ENCODE data around the gene BNIP1.
"Not testable (repeated sequence)": the region's sequence is repeated elsewhere in the genome, so short reads cannot be mapped to it uniquely, and the experiment has no call there.

The BNIP1 gene, protein sequence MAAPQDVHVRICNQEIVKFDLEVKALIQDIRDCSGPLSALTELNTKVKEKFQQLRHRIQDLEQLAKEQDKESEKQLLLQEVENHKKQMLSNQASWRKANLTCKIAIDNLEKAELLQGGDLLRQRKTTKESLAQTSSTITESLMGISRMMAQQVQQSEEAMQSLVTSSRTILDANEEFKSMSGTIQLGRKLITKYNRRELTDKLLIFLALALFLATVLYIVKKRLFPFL

DNA sequence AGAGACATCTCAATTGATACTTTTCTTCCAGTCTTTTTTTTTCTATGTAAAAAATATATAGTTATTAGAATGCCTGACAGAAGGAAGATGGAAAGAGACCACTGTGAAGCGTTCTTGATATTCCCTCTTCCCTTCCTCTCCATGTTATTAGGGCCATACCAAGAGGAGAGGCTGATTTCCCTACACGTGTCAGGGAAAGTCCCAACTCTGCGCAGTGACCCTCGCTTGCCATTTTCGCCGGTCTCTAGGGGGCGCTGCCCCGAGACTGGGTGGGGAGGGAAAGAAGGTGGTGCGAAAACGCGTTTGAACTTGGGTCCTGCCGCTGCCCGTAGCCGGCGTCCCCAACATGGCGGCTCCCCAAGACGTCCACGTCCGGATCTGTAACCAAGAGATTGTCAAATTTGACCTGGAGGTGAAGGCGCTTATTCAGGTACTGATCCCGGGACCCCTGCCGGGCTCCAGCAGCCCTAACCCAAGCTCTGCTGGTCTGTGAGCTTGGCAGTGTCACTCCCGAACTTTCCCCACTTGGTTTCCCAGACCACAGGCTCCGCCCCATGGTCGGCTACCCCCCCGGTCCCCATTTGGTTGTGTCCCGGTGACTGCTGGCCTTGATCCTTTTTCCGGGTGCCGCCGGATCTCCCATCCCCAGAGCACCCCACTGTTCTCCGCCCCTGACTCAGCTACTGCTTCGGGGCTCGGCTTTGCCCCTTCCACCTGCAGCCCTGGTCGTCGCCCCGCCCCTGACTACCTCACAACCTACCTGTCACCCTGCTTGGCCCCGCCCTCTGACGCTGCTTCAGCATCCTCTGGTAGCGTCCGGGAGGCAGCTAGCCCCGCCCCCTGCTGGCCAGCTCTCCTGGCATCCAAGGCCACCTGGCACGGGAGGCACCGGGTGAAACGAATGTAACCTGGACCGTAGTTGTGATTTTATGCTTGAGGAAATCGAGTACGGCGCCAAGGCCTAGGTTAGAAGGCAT, at the start of gene BNIP1:
TSS of gene BNIP1 (plus strand) at position 332 of the 977 bp plus-strand sequence. CDS start at position 347, 15 bp downstream.
- DNase-seq: peak; percentile 96

DNA sequence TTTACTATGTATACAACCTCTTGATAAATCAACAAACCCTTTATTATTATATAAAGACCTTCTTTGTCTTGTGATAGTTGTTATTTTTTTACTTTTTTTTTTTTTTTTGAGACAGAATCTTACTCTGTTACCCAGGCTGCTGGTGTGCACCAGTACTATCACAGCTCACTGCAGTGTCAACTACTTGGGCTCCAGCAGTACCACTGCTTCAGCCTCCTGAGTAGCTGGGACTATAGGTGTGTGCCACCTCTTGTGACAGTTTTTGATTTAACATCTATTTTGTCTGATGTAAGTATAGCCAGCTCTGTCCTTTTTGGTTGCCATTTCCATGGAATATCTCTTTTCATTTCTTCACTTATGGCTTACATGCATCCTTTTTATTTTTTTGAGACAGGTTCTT, 45.5 kb upstream of the BNIP1 start:
- DNase-seq: no peak

DNA sequence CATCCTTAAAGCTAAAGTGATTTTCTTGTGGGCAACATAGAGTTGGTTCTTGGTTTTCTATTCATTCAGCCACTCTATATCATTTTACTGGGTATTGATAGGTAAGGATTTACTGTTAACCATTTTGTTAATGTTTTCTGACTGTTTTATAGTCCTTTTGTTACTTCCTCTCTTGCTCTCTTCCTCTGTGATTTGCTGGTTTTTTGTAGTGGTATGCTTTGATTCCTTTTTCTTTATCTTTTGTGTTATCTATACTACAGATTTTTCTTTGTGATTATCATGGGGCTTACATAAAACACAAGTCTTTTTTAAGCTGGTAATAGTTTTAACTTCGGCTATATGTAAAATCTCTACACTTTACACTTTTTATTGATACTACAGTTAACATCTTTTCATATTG, 44.9 kb upstream of the BNIP1 start:
- DNase-seq: no peak

DNA sequence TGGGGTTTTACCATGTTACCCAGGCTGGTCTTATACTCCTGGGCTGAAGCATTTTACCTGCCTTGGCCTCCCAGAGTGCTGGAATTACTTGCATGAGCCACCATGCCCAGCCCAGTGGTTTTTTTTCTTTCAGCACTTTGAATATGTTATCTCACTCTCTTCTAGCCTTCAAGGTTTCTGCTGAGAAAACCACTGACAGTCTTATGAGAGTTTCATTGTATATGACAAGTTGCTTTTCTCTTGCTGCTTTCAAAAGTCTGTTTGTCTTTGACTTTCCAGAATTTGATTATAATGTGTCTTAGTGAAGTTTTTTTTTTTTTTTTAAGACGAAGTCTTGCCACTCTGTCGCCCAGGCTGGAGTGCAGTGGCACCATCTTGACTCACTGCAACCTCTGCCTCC, 43.1 kb upstream of the BNIP1 start:
- no peak for DNase-seq

DNA sequence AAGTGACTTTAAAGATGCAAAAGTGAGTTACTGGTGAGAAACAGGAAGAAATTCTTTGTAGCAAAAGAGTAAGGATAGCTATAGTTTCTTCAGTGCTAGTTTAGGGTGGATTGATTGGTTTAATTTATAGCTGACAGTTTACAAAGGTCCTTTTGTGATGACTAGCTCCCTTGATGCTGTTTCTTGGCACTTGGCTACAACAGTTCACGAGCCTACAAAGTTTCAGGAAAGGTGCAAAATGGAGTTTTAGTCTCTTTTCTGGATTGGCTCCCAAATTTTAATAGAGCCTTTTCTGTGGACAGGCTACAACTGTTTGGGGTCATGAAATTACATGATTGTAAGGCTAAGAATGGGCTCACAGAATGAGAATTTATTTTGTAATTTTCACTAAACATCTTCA, 40.9 kb upstream of the BNIP1 start:
- DNase-seq: no peak

DNA sequence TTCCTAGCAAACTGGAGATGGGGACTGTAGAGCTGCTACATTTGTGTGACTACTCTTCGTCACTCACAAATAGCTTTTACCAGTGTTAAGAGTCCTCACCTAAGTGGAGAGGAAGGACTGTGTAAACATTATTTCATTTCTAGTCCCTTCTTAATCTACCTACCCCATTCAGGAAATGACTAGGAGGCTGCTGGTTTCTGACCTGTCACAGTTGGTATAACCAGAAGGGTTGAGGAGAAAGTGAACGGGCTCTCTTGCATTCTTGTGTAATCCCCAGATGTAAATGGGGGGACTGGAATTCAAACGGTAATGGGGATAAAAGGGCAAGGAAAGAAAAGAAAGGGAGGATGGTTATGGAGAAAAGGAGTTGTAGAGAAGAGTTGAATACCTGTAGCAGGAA, 35.4 kb upstream of the BNIP1 start:
- DNase-seq: no peak

DNA sequence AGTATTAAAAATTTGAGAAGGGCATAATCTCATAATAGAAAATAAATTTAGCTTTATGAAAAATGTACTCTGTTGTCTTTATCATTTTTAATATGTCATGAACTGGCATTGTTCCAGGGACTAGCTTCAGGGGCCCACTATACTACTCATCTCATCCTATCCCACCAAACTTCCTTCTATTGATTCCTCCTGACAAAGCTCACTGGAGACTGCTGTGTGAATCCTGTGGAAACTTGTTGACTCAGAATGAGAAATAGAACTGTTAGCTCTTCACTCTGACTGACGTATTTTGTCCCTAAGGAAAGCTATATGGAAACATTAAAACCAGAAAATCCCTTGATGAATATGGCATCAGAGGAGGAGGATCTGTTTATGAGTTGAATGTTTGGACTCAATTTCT, 29.8 kb upstream of the BNIP1 start:
- DNase-seq: no peak

DNA sequence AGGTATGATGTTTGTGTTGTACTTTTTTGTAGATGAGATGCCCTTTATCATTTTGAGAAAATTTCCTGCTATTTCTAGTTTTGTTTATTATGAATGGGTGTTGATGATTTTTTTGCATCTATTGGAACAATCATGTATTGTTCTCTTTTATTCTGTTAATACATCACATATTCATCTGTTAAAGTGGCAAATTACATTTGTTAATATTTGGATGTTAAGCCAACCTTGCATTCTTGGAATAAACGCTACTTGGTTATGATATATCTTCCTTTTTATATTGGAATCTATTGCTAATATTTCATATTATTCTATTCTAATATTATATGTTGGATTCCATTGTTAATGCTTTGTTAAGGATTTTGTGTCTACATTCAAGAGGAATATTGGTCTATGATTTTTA, 24.6 kb upstream of the BNIP1 start:
- DNase-seq: no peak

DNA sequence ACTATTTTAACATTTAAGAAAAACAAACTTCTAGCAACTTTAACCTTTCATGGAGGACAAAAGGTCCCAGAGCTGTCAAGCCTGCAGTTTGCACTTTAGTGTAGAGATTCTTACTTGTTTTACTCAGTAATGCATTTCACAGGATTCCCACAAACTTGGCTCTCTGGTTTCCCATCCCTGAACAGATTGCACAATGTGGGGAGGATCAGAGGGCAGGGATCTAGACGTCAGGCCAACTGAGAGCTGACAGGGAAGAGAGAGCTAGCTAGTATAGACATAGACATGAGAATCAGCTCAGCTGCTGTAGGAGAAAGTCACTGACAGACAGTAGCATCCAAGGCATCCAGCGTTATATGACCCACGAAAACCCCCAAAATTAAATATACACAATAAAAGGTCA, 20.9 kb upstream of the BNIP1 start:
- DNase-seq: no peak

DNA sequence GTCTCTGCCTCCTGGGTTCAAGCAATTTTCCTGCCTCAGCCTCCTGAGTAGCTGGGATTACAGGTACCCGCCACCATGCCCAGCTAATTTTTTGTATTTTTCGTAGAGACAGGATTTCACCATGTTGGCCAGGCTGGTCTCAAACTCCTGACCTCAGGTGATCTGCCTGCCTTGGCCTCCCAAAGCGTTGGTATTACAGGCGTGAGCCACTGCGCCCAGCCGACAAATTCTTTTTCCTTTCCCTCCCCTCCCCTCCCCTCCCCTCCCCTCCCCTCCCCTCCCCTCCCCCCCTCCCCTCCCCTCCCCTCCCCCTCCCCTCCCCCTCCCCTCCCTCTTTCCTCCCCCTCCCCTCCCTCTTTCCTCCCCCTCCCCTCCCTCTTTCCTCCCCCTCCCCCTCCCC, 12.2 kb upstream of the BNIP1 start:
- not testable (repeated sequence) for DNase-seq

DNA sequence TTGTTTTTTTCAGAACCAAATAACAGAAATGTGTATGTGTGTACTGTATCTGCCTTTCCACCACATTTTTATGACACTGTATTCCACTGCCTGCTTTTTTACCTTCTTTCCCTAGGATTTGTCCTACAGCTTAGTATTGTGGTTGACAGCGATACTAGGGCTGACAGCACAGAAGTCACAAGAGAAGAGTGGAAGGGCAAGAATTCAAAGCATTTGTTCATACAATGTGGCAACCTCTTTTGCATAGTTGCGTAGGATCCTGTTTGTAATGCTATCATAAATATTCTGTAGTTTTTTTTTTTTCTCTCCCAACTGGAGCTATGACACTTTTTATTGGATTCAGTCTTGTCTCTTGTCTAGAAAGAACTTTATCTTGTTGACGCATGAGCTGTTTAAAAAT, 5.6 kb upstream of the BNIP1 start:
- no peak for DNase-seq

DNA sequence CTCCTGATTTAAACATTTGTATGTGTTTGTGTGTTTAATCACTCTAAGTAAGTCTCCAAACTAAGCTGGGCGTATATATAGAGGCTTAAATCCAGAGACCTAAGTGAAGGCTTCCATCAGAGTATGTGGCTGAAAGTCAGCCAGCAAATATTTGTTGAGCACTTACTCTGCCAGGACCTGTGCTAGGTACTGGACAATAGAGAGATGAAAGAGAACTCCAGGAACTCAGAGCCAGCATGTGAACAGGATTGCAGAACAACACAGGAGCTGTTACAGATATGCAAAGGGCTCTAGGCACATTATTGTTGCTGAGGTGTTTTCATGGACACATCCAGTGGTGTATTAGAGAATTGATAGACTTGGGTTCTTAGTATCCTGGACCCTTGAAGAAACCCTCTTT, 4.7 kb upstream of the BNIP1 start:
- no peak for DNase-seq

DNA sequence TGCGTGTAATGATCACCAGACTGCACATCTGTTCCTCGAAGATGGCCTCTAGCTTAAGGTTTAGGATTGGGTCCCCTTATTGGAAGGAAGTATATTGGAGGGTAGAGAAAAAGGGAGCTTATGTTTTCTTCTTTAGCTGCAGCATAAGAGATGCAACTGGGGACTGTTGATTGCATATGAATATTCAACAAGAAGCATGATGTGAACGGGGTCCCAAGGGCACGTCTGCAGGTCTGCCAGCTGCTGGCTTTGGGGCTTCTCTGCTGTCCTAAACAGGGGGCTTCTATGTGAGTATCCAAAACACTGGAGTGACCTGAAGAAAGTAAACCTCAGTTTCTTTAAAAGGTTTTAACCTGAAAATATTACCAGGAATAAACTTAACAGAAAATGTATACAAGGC, 3.6 kb upstream of the BNIP1 start:
- no peak for DNase-seq

DNA sequence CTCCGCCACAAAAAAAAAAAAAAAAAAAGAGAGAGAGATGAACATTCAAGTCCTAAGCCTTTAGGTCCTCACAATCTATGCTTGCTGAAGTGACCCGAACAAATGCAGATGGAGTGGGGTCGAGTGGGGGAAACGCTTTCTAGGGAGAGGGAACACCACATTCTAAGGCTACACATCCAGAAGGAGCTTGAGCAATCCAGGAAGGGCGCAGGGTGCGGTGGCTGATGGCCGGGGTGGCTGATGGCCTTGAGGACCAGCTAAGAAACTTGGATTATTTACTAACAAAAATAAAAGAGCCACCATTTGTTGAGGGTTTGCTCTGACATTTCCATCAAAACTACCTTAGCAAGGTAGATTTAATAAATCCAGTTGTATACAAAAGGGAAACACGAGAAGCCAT, 764 bp upstream of the BNIP1 start:
- no peak for DNase-seq

DNA sequence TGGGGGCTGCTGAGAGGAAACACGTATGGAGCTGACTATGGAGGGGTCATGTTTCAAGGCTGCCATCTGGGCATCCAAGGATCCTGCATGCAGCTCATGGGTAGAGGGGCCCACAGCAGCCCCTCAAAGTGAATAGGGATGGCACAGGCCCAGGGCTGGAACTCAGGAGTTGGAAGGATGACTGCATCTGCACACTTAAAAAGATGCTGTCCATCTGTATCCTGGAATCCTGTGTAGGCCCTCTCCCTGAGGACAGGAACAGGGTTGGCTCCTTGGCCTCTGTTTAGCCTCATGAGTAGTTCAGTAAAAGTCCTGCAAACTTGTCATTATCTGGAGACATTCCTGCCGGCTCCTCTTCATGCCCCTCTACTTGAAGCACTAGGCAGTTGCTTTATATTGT, 4.0 kb downstream of the BNIP1 start:
- DNase-seq: no peak

DNA sequence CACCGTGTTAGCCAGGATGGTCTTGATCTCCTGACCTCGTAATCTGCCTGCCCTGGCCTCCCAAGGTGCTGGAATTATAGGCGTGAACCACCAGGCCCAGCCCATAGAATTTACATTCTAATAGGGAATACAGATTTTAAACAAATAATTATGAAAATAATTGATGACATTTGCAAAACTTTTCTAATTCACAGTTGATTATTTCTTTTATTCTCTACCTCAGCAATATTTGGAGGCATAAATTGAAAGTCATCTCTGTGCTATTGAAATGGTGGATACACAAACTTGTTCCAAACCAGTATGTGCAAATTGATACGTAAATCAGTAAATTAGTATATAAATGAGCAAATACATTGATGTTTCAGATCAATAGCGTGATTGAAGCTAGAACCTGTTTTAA, 8.2 kb downstream of the BNIP1 start:
- no peak for DNase-seq

DNA sequence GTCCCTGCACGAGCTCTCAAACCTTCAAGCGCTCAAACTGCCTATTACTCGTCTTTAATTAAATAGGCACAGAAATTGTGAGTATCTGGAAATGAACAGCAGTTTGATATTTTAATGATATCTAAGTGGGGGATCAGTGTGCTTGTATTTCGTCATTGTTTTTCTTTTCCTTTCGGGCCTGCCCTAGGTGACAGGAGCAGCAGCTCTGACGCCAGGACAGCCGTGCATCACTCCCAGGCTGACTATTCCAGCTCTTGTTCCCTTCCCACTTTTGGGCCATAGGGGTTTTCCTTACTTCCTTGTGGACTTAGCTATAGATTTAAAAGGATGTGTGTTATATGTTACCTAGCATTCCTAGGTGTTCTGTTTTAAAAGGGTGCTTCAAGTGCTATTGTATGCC, 9.5 kb downstream of the BNIP1 start:
- DNase-seq: no peak

DNA sequence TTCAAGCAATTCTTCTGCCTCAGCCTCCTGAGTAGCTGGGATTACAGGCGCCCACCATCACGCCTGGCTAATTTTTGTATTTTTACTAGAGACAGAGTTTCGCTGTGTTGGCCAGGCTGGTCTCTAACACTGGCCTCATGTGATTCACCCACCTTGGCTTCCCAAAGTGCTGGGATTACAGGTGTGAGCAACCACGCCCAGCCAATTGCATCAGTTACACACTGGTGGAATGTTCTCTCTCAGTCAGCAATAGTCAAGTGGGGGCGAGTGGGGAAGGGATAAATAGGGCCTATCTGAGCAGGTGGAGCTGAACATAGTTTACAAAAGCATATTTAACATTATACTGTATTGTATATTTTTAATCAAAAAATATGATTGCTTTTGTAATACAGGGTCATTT, 10.3 kb downstream of the BNIP1 start:
- not testable (repeated sequence) for DNase-seq

DNA sequence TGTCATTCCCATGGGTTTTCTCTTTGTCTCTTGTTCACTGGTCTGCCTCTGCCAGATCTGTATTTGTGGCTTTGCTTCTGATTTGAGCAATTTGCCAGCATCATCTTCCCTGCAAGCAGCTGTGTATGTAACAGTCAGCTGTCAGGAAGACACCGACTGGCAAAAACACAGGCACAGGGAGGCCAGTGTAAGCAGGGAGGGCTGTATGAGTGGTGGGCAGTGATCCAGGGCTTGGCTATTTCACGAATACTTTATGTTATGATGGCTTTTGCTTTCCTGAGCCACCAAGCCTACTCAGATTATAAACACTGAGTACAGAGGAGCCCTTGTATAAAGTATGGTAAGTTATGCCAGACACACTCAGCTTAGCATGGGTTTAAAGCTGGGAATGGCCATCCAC, 11.6 kb downstream of the BNIP1 start:
- no peak for DNase-seq

DNA sequence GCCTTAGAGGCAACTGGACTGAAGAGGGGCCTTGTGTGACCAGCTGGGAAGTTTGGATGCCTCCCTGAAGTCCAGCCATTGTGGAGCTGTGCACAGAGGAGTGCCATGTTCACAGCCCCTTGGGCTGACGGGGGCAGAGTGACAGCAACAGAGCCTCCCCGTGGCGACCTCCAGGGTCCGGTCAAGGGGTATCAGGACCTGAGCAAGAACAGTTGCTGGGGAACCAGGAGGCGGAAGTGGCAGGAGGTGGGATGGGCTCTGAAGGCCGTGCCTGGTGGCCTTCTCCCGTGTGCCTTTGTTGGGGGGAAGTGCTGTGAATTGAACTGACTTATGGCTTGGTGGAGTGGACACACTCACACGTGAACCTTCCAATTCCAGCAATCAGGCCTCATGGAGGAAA, 14.0 kb downstream of the BNIP1 start:
- no peak for DNase-seq

DNA sequence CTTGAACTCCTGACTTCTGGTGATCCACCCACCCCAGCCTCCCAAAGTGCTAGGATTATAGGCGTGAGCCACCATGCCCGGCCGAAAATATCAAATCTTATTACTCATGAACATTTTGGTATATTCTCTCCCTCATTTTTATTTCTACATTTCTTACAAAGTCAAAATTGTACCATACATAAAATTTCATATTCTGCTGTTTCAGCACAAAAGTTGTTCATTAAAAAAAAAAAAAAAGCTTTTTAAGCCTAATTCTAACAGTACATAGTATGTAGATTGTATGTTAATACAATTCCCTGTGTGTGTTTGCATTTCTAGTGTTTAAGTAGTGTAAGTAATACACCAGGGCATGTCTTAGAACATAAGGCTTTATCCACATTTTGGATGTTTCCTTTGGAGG, 14.9 kb downstream of the BNIP1 start:
- no peak for DNase-seq

DNA sequence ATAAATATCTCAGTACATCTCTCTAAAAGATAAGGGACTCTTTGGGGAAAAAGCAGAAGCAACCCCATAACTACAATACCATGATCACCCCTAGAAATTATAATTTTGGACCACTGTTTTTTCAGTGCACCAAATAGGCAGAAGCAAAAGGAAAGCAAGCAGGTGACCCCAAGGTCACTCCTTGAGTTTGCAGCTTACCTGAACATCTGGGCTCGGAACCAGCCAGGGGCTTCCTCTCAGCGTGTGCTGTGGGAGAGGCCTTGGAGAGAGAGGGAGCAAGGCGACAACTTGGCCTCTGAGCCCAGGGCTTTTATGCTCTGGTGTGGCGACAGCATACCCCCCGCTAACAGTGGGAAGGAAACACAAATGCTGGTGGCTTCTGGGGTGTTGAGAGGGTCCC, 16.8 kb downstream of the BNIP1 start:
- no peak for DNase-seq

DNA sequence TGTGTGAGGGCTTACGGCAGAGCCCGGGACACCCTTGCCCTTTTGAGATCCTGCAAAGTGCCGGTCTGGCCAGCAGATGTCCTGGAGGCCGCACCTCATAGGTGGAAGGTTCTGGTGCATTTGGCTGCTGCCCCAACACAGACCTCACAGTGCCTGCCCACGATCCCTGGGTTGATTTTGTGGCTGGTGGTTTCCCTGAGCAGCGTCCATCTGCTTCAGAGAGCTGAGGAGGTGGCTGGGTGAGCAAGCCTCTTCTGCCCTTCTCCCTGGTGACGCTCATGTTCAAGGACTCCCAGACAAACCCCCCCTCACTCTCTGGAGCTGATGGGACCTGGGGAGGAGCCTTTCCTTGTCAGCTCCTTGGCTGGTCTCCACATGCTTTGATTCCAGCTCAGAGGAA, 18.9 kb downstream of the BNIP1 start:
- no peak for DNase-seq

DNA sequence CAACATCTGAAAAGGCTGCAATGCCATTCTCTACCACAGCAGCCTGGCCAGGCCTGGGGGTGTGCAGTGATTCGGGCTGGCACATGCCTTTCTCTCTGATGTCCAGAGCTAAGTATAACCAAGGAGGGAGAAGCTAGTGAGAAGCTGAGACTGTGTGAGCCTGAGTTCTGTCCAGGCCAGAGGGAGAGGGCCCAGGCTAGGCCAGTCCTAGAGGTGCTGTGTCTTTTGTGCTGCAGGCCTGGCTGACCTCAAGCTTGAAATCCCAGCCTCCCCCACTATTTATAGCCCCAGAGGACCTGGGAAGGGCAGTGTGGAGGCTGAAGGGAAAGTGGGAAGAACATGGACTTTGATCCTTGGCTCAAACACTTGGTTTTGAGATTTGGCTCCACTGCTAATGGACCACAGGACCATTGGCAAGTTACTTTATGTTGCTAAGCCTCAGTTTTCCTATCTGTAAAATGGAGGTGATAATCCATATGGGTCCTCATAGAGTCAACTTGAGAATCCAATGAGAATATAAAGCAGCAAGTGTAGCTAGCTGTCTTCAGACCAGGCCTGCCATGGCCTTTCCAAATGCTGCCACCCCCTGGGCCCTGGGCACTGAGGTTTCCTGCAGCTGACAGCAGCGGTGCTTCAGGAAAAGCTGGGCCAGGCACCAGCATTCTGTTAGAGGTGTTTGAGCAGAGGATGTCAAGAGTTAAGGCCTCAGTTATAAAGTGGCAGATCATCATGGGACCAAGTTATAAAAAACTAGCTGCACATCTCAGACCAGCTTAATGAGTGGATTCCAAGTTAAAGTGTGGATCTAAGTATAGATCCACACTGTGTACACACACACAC, 21.1 kb downstream of the BNIP1 start:
- no peak for DNase-seq
